Fibroblast of skin of left quadriceps (primary cell): ENCODE results near the gene ZMIZ1.

Source experiments
- DNase-seq, 2 experiments: peaks; one replicate each; pipeline ENCODE4 v3.0.0-alpha.2; 2013; ENCODE audit warnings: low read depth in 2 of 2

ZMIZ1 gene

DNA sequence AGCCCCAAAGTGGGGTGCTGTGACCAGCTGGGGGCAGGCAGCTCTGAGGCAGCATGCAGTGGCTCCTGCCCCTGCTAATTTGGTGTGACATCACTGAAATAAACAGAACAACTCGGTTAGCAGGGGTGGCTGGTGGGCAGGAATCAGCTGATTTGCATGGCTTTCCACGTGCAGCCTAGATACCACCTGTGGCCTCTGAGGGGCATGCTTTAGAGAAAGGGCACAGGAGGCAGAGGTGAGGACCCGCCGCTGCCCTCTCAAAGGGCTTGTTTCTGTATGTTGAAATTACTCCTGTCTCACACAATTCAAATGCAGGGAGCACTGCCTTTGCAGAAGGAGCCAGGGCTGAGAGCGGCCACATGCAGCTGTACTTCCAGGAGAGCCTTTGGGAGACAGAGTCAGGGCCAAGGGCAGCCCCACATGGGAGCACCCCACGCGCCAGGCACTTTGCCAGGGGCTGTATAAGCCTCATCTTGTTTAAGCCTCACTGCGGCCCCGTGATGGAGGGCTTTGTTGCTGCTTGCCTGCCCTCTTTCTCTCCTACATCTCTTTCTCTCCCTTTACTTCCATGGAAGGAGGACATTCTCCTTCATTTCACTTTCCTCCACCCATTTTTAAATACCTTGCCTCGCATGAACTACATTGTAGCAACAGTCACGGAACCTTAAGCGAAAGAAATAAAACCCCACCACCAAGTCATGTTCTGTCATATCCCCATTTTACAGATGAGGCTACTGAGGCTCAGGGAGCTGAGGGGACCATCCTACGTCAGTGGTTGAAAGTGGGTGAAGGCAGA is 137.7 kb downstream of the ZMIZ1 start:
- DNase-seq, result no peak

DNA sequence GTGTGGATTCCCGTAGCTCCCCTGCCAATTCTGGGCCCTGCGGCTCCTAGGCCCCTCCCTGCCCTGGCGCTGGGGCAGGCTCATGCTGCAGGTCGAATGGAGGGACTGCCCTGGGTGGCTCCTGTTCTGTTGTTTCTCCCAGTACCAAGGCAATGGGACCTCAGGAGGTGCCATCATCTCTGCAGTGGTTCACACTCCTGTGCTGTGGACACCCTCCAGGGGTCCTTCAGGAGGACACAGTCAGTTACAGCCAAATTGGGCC is 138.3 kb downstream of the ZMIZ1 start:
- DNase-seq, result no peak

DNA sequence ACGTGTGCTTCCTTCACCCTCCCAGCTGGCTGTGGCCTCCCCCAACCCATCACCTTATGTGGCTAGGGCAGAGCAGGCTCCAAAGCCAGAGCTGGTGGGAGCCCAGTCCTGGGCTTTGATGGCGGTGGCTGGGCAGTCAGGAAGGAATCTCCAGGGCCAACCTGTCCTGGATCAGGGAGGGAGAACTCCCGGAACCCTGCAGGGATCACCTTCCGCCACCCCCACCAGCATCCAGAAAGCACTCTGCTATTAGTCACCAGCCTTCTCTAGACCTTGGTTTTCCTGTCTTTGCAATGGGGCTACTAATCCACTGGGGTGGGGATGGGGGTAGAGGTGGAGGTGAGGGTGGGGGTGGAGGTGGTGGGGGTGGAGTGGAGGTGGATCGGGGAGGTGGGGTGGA is 139.0 kb downstream of the ZMIZ1 start:
- DNase-seq, result no peak

DNA sequence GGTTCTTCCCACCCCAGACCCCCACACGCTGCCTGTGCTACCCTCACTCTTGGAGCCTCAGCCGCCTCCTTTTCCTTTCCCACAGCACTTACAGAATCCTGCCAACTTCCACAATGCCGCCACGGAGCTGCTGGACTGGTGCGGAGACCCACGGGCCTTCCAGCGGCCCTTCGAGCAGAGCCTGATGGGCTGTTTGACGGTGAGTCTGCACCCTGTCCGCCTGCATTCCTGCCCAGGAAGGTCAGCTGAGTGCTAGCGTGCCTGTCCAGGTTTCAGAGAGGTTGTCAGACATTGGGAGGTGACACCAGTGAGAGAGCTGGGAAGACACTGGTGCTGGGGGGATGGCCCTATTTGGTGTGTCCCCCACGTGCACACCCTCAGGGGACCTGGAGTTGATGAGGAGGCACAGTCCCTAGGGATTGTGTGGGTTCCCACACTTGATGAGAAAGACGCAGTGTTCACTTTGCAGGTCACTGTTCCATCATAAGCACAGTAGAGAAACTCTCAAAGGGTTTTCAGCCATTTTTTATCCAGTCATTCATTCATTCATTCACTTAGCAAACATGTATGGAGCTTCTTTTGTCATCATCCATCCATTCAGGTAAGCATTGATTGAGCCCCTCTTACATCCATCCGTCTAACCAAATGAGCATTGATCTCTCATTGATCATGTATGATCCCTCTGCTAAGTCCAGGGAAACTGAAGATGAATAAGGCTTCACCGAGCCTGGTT is 139.7 kb downstream of the ZMIZ1 start:
- DNase-seq, result no peak

DNA sequence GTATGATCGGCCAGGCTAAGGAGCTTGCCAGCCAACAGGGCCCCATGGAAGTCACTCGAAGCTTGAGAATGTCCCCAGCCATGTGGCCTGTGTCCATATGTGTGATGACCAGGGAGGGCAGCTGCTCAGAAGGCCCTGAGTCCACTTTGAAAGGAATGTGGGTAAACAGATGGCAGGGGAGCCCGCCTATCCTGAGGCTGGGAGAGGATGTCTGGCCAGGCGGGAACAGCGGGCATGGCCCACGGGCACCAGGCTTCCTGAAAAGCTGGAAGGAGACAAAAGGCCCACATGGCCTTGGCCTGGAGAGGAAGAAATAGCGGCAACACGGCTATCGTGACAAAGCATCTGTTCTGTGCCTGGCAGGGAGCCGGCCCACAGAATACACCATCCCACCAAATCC is 140.6 kb downstream of the ZMIZ1 start:
- DNase-seq, result no peak

DNA sequence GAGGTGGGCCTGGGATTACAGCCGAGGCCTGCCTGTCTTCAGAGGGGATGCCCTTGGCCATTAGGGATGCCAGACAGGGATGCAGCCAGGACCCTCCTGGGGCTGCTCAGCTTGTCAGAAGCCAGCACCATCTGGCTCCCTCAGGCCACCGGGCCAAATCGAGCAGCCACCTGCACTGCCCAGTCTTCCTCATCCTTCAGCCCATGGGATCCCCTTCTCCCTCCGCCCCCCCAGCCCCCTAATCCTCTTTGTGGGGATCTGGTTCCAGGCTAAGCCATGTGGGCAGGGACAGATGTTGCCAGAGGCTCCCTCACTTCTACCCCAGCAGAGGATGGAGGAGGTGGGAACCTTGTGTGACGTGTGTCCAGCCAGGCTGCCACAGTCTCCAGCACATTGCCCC is 141.1 kb downstream of the ZMIZ1 start:
- no peak for DNase-seq

DNA sequence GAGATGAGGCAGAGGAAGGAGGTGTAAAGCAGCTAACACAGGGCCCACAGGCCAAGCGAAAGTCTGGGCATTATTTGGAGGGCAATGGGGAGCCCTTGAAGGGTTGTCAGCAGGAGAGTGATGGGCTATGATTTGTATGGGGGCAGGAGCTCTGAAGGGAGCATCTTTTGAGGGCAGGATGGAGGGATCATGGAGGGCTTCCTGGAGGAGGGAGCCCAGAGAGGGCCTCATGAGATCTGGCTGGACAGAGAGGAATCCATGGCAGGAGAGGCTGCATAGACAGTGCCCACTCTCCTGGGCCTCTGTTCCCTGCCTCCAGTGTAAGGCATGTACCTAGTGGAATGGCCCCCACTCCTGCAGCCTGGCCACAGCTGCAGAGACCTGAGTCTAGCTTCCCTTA is 141.9 kb downstream of the ZMIZ1 start:
- no peak for DNase-seq

DNA sequence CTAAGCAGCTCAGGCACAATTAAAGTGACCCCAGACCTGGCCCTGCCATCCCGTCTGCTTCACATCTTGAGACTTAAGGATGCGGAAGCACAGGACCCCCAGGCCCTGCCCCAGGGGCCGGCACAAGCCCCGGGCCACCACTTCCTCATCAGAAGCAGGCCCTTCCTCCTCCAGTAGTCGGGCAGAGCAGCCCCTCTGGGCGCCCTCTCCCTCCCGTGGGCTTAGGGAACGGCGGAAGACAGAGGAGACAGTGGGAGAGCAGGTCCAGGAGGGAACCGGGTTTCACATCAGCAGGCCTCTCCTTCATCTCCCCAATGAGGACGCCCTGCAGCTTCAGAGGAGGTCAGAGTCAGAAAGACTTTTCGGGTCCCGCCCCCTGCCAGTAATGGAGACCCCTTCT is 142.8 kb downstream of the ZMIZ1 start:
- DNase-seq, result no peak

DNA sequence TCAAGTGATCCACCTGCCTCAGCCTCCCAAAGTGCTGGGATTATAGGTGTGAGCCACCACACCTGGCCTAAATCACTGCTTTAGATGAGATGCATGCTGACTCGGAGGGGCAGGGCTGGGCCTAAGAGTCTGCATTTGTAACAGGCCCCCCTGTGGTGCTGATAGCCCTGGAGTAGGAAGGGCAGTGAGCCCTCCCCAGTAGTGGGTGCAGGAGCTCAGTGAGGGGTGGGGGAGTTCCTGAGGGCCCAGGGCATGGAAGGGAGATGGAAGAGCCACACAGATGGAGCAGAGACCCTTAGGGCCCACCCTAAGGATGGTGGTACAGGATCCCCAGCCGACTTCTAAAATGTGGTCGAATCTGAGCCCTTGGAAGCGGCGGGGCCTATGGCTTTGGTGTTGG is 146.8 kb downstream of the ZMIZ1 start:
- DNase-seq, result no peak

DNA sequence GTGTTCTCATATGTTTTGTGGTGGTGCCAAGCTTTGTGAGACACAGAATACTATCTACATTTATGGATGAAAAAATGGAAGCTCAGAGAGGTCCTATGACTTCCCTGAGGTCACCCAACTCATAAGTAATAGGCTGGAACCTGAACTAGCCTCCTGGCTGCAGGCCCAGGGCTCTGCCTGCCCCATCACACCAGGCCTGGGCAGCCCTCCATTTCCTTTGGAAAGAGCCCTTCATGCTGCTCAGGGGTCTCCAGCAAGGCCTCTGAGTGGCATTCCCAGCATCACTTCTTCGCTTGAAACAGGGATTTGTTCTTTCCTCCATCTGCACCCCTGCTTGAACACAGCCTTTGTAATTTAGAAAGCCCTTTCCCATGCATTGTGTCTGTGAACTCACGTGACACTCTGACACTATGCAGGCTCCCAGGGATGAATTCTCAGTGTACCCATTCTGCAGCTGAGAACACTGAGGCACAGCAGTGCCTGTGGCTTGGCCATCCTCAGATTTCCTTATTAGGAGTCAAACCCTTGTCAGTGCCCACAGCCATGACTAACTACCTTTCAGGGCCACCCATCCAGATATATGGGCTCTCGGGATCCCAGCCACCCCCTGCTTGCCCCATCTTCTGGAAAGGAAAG is 150.7 kb downstream of the ZMIZ1 start:
- no peak for DNase-seq

DNA sequence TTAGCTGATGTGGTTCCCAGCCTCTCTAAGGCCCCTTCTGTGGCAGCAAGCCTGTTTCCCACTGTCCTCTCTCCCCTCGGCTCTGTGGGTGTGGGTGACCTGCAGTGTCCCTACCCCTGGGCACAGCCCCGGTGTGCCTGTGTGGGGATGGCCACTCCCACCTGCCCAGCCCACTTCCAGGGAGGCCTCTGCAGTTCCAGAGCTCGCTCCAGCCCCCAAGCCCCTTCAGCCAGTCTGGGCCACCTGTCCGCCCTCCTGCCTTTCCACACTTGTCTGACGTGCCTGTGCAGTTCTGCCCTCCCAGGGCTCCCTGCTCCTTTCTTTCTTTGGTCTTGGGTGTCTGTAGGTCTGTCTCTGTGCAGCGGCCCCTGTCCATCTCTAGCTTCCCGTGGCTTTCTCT is 151.5 kb downstream of the ZMIZ1 start:
- DNase-seq, result no peak

DNA sequence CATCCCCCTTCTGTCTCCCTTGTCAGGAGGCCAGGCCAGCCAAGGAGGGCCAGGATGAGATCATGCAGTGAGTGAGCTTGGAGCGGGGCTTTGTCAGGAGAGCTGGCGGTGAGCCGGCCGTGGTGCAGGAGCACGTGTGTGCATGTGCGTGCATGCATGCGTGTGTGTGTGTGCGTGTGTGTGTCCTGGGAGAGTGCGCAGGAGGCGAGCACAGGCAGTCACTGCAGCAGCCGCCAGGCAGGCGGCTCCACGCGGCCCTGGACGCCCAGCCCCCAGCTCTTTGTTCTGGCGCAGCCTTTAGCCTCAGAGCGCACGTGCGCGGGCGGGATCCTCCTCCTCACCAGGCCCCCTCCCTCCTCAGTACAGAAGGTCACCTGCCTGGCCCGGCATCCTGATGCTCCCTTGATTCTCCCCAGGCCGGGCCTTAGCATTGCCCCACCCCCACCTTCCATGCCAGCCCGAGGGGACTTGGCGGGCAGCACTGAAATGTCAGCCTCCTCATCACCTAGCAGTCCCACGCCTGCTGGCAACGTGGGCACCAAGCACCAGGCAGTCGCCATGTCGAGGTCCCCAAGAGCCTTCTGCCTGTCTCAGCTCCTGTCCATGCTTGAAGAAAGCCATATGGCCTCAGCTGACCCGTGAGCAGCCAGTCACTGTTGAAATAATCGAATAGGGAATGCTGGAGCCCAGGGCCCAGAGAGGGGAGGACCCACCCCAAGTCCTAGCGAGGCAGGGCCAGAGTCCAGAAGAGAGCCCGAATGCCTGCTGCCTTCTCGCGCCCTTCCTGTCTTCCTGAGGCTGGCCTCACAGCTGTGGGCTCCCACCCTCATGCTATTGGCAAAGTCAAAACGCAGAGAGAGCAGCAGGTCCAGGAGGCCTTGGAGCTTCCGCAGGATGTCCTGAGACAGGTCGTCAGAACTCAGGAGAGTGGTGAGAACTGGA is 152.6 kb downstream of the ZMIZ1 start:
- peak; percentile 81 to 83 for DNase-seq

DNA sequence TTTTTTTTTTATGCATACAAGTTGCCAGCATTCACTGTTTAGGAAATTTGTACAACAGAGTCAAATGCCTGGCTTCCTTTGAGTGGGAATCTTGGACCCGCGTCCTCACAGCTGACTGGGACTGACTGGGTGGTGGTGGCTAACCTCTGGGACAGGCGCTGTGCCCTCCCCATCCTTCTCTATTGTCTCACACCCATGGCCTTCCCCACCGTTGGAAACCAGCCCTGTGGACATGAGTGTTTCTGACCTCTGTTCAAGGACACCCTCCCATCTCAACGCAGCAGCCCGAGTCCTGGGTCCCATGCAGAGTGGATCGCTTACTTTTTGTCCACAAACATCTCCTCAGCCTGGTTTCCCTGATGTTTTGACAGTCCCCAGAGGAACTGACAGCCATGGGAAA is 153.4 kb downstream of the ZMIZ1 start:
- no peak for DNase-seq

DNA sequence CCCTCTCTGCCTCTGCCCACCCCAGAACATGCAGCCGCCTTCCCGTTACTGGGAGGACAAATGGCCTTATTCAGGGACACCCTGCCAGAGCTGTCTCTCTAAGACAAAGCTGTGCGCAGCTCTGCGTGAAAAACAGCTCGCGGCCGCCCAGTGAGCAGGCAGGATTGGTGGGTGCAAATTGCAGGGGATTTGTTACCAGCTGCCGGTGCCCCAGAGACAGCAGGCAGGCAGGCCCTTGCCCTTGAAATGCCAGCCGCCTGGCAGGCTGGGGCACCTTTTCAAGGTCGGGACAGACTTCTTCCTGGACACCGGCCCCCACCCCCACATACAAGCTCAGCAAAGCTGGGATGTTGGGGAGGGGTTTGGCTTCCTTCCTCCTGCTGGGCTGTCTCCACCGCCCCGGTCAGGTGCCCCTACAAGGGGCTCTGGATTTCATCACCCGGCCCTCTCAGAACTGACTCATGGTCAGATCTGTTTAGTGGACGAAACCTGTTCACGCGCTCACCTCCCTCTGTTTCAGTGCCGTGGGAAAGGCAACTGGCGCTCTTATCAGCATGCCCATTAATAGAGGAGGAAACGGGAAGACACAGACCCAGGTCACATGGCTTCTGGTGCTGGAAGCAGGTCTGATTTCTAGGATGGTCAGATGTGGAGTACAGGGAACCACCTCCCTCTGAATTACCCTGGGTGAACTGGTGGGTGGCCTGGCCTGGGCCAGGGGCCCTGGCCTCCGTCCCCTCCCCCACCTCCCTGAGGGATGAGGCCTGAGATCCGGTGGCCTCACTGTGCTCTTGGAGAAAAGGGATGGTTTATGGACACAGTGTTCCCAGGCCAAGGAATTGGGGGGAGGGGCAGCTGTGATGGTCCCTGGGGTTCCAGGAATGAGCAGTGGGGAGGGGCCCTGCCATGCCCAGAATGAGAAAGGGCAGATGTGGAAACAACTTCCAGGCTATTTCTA is 154.6 kb downstream of the ZMIZ1 start:
- no peak for DNase-seq

DNA sequence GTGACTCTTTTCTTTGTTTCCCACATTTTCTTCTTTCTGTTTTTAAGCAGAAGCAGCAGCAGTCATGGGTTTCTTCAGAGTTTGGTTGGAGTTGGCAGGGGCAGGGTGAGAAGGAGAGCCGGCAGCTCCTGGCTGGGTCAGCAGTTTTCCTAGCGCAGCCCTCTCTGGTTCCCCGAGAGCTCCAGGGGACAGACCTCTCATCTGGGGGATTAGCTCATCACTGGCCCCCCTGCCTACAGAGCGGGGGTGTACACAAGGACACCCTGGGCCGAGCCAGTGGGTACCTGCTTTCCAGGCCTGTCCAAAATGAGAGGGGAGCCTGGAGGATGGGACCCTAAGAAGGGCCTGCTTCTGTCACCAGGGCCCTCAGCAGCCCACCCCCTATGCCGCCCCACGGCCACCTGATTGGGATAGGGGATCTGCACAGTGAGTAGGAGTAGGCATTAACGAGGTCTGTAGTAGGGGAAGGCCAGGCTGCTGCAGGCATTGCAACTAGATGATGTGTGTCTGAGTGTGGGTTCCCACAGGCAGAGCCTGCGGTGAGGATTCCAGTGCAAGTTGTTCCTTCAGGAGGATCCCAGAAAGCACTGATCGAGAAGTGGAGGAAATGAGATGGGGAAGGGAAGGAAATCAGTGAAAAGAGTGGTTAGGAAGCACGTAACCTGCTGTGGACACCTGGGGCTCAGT is 155.6 kb downstream of the ZMIZ1 start:
- no peak for DNase-seq

DNA sequence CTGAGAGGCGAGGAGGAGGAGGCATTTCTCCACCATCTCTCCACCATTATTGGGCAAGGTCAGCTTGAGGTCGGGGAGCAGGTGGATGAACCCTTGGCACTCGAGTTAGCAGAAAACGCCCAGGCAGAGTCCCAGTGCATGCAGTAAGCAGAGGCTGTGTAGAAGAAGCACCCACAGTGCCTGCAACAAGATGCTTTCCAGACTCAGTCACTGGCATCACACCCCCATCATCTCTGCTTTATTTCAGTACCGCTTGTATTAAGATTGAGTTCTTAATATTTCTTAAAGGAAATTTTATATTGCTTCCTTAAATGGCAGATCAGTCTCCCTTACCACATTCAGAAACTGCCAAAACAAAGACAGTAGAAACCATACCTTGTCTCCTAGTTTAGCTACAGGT is 156.2 kb downstream of the ZMIZ1 start:
- no peak for DNase-seq

DNA sequence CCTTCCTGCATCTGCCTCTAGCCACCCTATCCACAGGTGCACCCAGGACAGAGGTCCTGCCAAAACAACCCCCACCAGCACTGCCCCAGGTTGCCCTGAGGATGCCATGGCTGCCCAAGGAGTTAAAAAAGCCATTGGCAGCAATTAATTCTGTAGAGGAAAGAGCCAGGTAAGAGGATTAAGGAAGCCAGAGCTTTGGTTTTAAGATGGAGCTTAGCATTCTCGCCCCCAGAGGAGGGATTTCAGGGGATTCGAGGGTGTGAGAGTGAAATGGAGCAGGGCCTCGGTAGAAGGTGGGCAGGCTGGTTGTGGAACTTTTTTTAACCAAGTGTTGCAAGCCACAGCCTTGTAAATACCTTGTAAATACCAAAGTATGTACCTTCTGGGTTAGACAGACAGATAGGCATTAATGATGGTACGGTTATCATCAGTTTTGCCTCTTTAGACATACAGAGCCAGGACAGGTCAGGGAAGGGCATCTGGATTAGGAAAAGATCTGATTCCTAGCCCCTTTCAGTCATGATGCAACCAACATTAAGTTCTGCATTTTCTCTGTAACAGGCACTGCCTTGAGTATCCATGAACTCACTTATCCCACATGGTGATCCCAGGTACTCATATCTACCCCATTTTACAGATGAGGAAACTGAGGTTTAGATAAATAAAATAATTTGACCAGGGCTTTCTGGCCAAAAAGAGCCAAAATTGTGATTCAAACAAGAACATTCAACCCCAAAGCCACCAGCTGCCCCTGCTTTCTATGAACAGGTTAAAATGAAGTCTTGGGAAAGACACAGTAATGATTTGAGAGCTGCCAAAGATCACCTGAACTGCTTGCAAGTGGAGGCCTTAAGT is 157.9 kb downstream of the ZMIZ1 start:
- no peak for DNase-seq

DNA sequence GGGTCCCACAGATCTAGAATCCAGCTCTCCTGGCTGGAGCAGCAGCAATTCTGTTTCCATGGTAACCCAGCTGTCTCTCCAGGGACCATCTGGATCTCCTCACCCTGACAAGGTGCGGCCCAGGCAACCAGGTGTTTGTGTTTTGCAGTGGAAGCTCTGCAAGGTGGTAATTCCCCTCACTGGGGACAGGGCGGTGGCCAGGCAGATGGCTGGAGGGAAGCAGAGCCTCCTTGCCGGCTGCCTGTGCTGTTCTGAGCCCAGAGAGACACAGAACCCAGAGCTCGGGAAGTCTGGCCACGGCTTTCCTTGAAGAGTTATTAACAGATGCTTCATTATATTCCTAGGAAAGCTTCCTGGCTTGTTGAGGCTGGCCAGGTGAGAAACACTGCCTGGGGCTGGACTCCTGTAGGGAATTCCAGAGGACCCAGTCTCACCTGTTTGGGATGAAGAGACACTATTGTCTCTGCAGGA is 160.3 kb downstream of the ZMIZ1 start:
- no peak for DNase-seq

DNA sequence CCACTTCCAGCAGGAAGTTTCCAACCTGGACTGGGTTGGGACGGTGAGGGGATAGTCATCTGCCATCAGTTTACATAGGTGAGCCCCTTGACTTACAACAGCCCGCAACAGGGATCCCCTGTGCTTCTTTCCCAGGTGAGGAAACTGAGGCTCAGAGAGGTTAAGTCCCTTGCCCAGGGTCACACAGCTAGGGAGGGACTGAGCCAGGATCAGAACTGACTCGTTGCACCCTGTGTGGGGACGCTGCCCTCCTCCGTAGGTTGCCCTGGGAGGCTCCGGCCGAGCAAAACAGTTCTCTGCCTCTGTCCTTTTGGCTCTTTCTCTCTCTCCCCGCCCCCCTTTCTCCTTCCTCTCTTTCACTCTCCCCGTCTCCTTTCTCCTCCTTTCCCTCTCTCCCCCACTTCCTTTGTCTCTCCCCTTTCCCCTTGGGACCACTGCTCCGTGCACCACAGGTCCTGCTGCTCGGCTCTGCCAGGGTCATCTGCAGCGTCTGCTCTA is 161.1 kb downstream of the ZMIZ1 start:
- no peak for DNase-seq
